Measurements from ENCODE around the gene DDB1. TPM values are rescaled to one million over a fixed set of nuclear protein-coding genes. Genes with fewer than 3 reads are reported as not detected.

The DDB1 gene
- total and polyA plus RNA-seq, 9 of the 15 experiments (the other 6 are each of a cell fraction or from before 2014, with no cell fraction given), result 172 to 361 (median 266) TPM

GRCh38 chr11:61362542-61362875, 29.6 kb upstream of the DDB1 start (continued):
- no peak for TF ChIP-seq ZNF561 (CRISPR knock-in tag; conservative IDR thresholded peaks at IDR 0.05)
- TF ChIP-seq PATZ1 (CRISPR knock-in tag; IDR thresholded peaks at IDR 0.05; ENCODE audit: borderline replicate concordance), result no peak
- no peak for TF ChIP-seq MTF1 (CRISPR knock-in tag; IDR thresholded peaks at IDR 0.05; ENCODE audit: borderline replicate concordance)
- 0 out of 2 replicates have a peak, but pooled peaks have one; percentile 86 for TF ChIP-seq ZNF830 (CRISPR knock-in tag; IDR thresholded peaks at IDR 0.05)
- TF ChIP-seq MAFG (tag; conservative IDR thresholded peaks at IDR 0.05), result no peak
- 0 out of 2 replicates have a peak, but pooled peaks have one; percentile 20 for TF ChIP-seq MIER1 (IDR thresholded peaks at IDR 0.05; ENCODE audit: low read depth)
- TF ChIP-seq SMARCA5 (IDR thresholded peaks at IDR 0.05), result no peak
- TF ChIP-seq USF2 (CRISPR knock-in tag; IDR thresholded peaks at IDR 0.05), result no peak
- 0 out of 2 replicates have a peak, but pooled peaks have one; percentile 1 for TF ChIP-seq LARP7 (IDR thresholded peaks at IDR 0.05)
- TF ChIP-seq BRD4 (IDR thresholded peaks at IDR 0.05), result no peak
- peak; percentile 6 for TF ChIP-seq ASH1L (IDR thresholded peaks at IDR 0.05; ENCODE audit: borderline replicate concordance, low read depth, partially characterized antibody)
- TF ChIP-seq MTA2 (IDR thresholded peaks at IDR 0.05; ENCODE audit: low read depth), result no peak
- TF ChIP-seq MLLT1 (IDR thresholded peaks at IDR 0.05), result peak in 1 of 2 experiments; percentile 41; a peak in 1 of 4 replicates
- TF ChIP-seq ETV5 (CRISPR knock-in tag; IDR thresholded peaks at IDR 0.05; ENCODE audit: low read depth), result no peak
- no peak for TF ChIP-seq NFIC (IDR thresholded peaks at IDR 0.05)
- no peak for TF ChIP-seq CBFB (CRISPR knock-in tag; IDR thresholded peaks at IDR 0.05)
- no peak for TF ChIP-seq NR4A1 (CRISPR knock-in tag; IDR thresholded peaks at IDR 0.05)
- no peak for TF ChIP-seq NR4A1 (tag; IDR thresholded peaks at IDR 0.05)
- TF ChIP-seq ZSCAN29 (IDR thresholded peaks at IDR 0.05), result peak; percentile 39; the same call in 1 of the 2 replicates
- TF ChIP-seq SMARCA4 (IDR thresholded peaks at IDR 0.05), result 0 out of 2 replicates have a peak, but pooled peaks have one; percentile 6
- no peak for TF ChIP-seq ATF1 (CRISPR knock-in tag; IDR thresholded peaks at IDR 0.05)
- TF ChIP-seq ATF1 (tag; IDR thresholded peaks at IDR 0.05), result 0 out of 2 replicates have a peak, but pooled peaks have one; percentile 16
- no peak for TF ChIP-seq MAZ (CRISPR knock-in tag; conservative IDR thresholded peaks at IDR 0.05 in 1 of 2, IDR thresholded peaks at IDR 0.05 in 1 of 2)
- no peak for TF ChIP-seq DEAF1 (CRISPR knock-in tag; IDR thresholded peaks at IDR 0.05)
- peak in 1 of 2 experiments; percentile 6; a peak in 1 of 4 replicates for TF ChIP-seq ARNT (IDR thresholded peaks at IDR 0.05)
- no peak for TF ChIP-seq ZNF224 (CRISPR knock-in tag; IDR thresholded peaks at IDR 0.05)
